Measurements from ENCODE around the gene PACS1.

The PACS1 gene

DNA sequence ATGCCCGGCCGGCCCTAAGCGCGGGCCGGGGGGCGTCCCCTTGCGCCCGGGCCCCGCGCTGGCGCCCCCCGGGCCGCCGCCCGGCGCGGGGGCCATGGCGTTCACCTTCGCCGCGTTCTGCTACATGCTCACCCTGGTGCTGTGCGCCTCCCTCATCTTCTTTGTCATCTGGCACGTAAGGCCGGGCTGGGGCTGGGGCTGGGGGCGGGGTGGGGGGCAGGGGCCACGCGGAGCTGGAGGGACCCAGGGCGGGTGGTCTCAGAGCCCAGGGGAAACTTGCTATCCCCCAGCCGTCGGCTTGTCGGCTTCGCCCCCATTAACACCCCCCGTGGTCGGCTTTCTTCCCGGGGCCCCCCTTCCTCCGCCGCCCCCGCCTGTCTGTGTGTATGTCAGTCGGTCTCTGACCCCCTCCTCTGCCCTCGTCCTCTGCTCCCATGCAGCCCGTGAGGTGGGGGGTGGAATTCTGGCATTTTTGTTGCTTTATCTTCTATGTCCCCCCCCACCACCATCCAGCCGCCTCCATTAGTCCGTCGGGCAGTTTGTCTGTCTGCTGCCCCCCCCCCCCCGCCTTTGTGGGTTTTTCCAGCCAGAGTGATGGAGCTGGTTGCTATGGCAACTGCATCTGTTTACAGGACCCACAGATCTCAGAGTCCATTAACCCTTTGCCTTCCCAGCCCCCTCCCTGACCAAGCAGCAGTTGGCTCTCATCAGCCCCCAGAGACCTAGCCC is 208.5 kb downstream of the PACS1 start:
- FAIRE-seq, result no peak
- no peak for DNase-seq (ENCODE audit: insufficient read length, low spot score)
- TF ChIP-seq POLR2AphosphoS5 (IDR thresholded peaks at IDR 0.05; ENCODE audit: low read depth, low read length), result no peak
- TF ChIP-seq POLR2A (IDR thresholded peaks at IDR 0.05; ENCODE audit: low read depth, low read length), result peak; percentile 29; the same call in 1 of the 2 replicates

DNA sequence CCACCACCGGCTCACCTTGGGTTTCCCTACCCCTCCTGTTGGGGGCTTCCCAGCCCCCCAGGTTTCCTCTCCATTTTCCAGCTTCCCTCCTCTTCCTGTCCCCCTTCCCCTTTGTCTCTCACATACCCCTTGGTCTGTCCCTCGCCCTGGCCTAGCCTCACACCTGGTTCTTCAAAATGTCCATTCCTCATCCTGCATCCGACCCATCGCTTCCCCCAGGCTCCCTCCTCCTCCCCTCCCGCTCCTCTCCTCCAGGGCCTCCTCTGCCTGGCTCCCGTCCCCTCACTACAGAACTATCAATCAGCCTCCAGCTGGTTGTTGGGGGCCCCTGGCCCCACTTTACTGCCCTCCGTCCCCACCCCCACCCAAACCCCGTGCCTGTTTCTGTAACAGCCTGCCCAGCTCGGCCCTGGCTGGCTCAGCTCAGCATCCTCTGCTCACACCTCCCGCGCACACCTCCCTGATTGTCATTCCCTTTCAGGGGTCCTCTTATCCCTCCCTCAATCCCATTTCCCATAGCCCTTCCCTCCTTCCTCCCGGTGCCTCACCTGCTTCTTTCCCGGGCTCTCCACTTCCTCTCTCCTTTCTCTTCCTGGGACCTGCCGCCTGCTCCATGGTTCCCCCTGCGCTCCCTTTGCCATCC is 209.1 kb downstream of the PACS1 start:
- FAIRE-seq (no peak), DNase-seq (ENCODE audit: insufficient read length, low spot score) (no peak)

DNA sequence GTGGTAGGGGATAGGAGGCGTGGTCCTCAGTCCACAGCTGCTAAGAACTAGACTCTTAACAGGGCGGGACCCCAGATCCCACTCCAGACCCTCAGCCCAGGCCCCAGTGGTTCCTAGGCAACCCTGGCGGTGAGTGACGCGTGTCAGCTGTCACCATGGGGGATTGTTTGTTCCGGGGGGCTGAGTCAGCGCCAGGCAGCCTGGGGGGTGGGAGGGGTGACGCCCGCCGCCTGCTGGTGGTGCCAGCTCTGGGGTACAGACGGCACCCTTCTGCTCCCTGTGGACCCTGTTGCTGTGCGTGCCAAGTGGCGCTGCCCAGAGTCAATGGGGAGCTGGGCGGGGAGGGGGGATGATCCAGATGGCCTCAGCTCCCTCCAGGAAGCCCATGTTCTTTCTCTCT is 210.4 kb downstream of the PACS1 start:
- DNase-seq (ENCODE audit: insufficient read length, low spot score) (no peak), FAIRE-seq (no peak)
- TF ChIP-seq POLR2A (IDR thresholded peaks at IDR 0.05; ENCODE audit: low read depth, low read length) (no peak), TAF1 (IDR thresholded peaks at IDR 0.05; ENCODE audit: low read depth, low read length) (no peak), POU2F2 (IDR thresholded peaks at IDR 0.05; ENCODE audit: low read depth, low read length) (no peak), SPI1 (IDR thresholded peaks at IDR 0.05; ENCODE audit: low read depth, low read length) (no peak), POLR2AphosphoS5 (IDR thresholded peaks at IDR 0.05; ENCODE audit: low read depth, low read length) (no peak), PAX5 (IDR thresholded peaks at IDR 0.05; ENCODE audit: insufficient read depth, low read length, severe bottlenecking) (no peak)

More for the DNA sequence above, 209.1 kb downstream of the PACS1 start:
- TF ChIP-seq SPI1 (IDR thresholded peaks at IDR 0.05; ENCODE audit: low read depth, low read length) (no peak), TAF1 (IDR thresholded peaks at IDR 0.05; ENCODE audit: low read depth, low read length) (no peak), POLR2A (IDR thresholded peaks at IDR 0.05; ENCODE audit: low read depth, low read length) (no peak), POLR2AphosphoS5 (IDR thresholded peaks at IDR 0.05; ENCODE audit: low read depth, low read length) (no peak), POU2F2 (IDR thresholded peaks at IDR 0.05; ENCODE audit: low read depth, low read length) (no peak), PAX5 (IDR thresholded peaks at IDR 0.05; ENCODE audit: insufficient read depth, low read length, severe bottlenecking) (no peak)

DNA sequence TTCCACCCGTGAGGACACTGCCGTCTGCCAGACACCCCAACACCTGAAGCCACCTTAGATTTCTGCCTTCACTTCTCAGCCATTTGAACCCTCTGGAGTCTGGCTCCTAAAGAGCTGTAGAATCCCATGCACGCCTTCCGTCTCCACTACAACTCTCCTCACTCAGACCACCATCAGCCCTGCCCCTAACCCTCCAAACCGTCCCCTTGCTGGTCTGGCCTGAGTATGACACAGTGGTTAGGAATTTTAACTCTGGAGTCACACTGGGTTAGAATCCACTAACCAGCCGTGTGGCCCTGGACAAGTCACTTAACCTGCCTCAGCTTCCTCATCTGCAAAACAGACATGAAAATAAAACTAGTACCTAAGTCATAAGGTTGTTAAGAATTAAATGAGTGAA is 210.9 kb downstream of the PACS1 start:
- FAIRE-seq (no peak), DNase-seq (ENCODE audit: insufficient read length, low spot score) (no peak)
- no peak for TF ChIP-seq TAF1 (IDR thresholded peaks at IDR 0.05; ENCODE audit: low read depth, low read length)
- TF ChIP-seq SPI1 (IDR thresholded peaks at IDR 0.05; ENCODE audit: low read depth, low read length), result no peak
- no peak for TF ChIP-seq POLR2AphosphoS5 (IDR thresholded peaks at IDR 0.05; ENCODE audit: low read depth, low read length)
- no peak for TF ChIP-seq POLR2A (IDR thresholded peaks at IDR 0.05; ENCODE audit: low read depth, low read length)
- TF ChIP-seq POU2F2 (IDR thresholded peaks at IDR 0.05; ENCODE audit: low read depth, low read length), result no peak
- no peak for TF ChIP-seq PAX5 (IDR thresholded peaks at IDR 0.05; ENCODE audit: insufficient read depth, low read length, severe bottlenecking)

DNA sequence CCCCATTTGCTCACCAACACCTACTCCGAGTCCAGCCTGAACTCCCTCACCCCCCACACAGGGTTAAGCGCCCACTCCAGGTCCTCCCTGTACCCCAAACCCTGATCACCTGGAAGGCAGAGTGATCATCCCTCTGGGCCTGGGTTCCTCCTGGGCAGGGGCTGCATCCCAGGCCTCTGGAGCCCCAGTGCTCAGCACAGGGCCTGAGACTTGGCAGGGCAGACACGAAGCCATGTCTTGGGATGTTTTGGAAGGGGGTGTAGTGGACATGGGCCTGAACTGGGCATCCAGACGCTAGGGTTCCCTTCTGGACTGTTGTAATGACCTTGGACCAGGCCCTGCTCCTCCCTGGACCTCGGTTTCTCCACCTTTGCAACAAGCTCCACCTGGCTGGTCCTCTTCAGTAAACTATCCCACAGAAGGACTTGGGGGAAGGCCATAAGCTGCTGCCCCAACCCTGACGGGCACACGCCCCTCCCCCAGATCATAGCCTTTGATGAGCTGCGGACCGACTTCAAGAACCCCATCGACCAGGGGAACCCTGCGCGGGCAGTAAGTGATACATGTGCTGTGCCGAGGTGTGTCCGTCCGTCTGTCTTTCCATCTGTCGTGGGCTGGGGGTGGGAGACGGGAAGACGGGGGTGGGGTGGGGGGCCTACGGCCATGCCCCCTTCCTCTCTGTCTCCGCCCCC is 211.8 kb downstream of the PACS1 start:
- FAIRE-seq (no peak), DNase-seq (ENCODE audit: insufficient read length, low spot score) (no peak)
- no peak for TF ChIP-seq TAF1 (IDR thresholded peaks at IDR 0.05; ENCODE audit: low read depth, low read length)
- TF ChIP-seq POU2F2 (IDR thresholded peaks at IDR 0.05; ENCODE audit: low read depth, low read length), result no peak
- no peak for TF ChIP-seq POLR2A (IDR thresholded peaks at IDR 0.05; ENCODE audit: low read depth, low read length)
- no peak for TF ChIP-seq SPI1 (IDR thresholded peaks at IDR 0.05; ENCODE audit: low read depth, low read length)
- TF ChIP-seq PAX5 (IDR thresholded peaks at IDR 0.05; ENCODE audit: insufficient read depth, low read length, severe bottlenecking), result no peak
- no peak; the same call in 1 of the 2 replicates for TF ChIP-seq POLR2AphosphoS5 (IDR thresholded peaks at IDR 0.05; ENCODE audit: low read depth, low read length)

DNA sequence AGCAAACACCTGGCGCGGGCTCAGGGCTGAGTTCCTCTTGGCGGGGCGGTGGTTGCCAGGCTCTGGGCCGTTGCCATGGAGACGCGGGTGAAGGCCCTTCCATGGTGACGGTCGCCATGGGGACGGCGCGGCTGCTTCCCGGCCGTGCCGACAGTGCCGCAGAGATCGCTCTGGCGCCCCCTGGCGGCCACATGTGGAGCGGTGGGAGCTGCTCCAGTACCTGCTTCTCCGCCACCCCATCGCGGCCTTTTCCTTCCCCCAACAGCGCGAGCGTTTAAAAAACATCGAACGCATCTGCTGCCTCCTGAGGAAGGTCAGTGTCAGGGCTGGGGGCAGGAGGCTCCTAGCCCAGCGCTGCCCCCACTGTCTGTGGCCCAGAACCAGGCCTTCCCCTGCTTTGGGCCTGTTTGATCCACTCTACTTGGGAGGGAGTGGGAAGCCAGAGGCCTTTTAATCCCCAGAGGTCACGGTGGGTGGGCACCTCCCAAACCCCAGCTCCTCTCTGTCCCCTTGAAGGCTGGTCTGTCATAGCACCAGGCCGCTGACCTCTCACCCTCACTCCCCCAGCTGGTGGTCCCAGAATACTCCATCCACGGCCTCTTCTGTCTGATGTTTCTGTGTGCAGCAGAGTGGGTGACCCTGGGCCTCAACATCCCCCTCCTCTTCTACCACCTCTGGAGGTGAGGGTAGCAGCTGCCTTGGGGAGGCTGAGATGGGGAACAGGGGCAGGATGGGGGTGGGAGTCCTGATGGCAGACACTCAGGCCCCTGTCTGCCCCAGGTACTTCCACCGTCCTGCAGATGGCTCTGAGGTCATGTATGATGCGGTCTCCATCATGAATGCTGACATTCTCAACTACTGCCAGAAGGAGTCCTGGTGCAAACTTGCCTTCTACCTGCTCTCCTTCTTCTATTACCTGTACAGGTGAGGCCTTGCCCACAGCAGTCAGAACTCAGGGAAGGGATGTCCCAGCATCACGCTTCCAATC is 212.7 kb downstream of the PACS1 start:
- peak; percentile 99 for DNase-seq (ENCODE audit: insufficient read length, low spot score)
- peak; percentile 100 for FAIRE-seq
- 0 out of 2 replicates have a peak, but pooled peaks have one; percentile 18 for TF ChIP-seq POU2F2 (IDR thresholded peaks at IDR 0.05; ENCODE audit: low read depth, low read length)
- peak; percentile 12 for TF ChIP-seq PAX5 (IDR thresholded peaks at IDR 0.05; ENCODE audit: insufficient read depth, low read length, severe bottlenecking)
- TF ChIP-seq TAF1 (IDR thresholded peaks at IDR 0.05; ENCODE audit: low read depth, low read length), result no peak
- TF ChIP-seq SPI1 (IDR thresholded peaks at IDR 0.05; ENCODE audit: low read depth, low read length), result peak; percentile 57; the same call in 1 of the 2 replicates
- no peak for TF ChIP-seq POLR2A (IDR thresholded peaks at IDR 0.05; ENCODE audit: low read depth, low read length)
- TF ChIP-seq POLR2AphosphoS5 (IDR thresholded peaks at IDR 0.05; ENCODE audit: low read depth, low read length), result peak; percentile 14; the same call in 1 of the 2 replicates

DNA sequence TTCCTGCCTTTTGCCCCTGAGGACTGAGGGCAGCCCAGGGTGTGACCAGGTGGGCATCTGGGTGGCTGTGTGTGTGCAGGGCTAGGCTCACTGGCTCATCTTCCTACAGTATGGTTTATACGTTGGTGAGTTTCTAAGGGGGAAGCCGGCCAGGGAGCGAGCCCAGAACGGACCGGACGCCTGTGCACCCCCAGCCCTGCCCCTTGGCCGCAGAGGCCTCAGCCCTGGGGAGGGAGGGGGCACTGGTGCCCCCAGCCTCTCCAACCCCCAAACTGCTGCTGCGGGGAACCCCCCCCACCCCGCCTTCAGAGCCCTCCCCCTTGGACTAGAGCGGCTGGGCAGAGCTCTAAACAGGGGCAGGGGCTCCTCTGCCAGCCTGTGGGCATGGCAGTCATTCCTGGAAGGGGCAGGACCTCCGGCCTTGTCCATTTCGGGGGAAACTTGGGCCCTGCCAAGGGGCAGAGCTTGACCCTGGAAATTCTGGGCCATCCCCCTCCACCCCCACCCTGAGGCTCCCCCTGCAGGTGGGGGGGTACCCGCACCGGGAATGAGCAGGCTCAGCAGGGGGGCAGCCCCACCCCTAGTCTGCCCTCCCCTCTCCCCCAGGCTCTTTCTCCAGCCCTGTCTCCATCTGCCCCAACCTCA is 213.5 kb downstream of the PACS1 start:
- DNase-seq (ENCODE audit: insufficient read length, low spot score) (no peak), FAIRE-seq (no peak)
- no peak for TF ChIP-seq SPI1 (IDR thresholded peaks at IDR 0.05; ENCODE audit: low read depth, low read length)
- no peak for TF ChIP-seq PAX5 (IDR thresholded peaks at IDR 0.05; ENCODE audit: insufficient read depth, low read length, severe bottlenecking)
- TF ChIP-seq TAF1 (IDR thresholded peaks at IDR 0.05; ENCODE audit: low read depth, low read length), result no peak
- no peak for TF ChIP-seq POLR2A (IDR thresholded peaks at IDR 0.05; ENCODE audit: low read depth, low read length)
- no peak for TF ChIP-seq POU2F2 (IDR thresholded peaks at IDR 0.05; ENCODE audit: low read depth, low read length)
- TF ChIP-seq POLR2AphosphoS5 (IDR thresholded peaks at IDR 0.05; ENCODE audit: low read depth, low read length), result no peak

DNA sequence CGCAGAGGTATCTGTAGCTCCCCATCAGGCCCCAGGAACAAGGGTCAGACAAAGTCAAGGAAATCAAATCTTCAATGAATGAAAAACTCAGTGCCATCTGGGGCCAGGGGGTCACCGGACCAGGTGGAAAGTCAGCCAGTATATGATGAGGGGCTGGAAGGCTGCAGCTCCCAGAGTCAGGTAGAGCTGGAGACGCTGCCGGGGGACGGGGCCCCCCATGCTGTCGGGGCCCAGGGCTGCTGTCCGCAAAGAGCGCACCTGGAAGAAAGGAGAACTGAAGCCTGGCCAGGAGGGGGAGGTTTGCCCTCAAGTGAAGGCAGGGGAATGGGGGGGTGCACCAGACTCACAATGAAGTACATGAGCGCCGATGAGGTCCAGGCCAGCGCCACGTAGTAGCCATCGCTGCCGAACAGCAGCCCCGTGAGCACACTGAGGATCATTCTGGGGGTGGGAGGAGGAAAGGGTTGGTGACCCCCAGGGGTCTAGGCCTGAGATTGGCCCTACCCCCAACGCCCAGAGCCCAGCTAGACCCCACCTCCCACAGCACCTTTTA is 214.5 kb downstream of the PACS1 start:
- DNase-seq (ENCODE audit: insufficient read length, low spot score) (no peak), FAIRE-seq (no peak)
- TF ChIP-seq PAX5 (IDR thresholded peaks at IDR 0.05; ENCODE audit: insufficient read depth, low read length, severe bottlenecking) (no peak), POLR2AphosphoS5 (IDR thresholded peaks at IDR 0.05; ENCODE audit: low read depth, low read length) (no peak), SPI1 (IDR thresholded peaks at IDR 0.05; ENCODE audit: low read depth, low read length) (no peak), TAF1 (IDR thresholded peaks at IDR 0.05; ENCODE audit: low read depth, low read length) (no peak), POU2F2 (IDR thresholded peaks at IDR 0.05; ENCODE audit: low read depth, low read length) (no peak), POLR2A (IDR thresholded peaks at IDR 0.05; ENCODE audit: low read depth, low read length) (no peak)

All from GM12891 (cell line).